HUDEP-2 (cell line): Measurements from ENCODE around the gene ADGRE2.
"Not testable (repeated sequence)": the region's sequence is repeated elsewhere in the genome, so short reads cannot be mapped to it uniquely, and the experiment has no call there.

Experiments used
- DNase-seq, 76 experiments: peaks; one replicate each; lab custom pipeline; 2025; ENCODE audit not compliant: unreplicated experiment in 76 of 76; lab: John Stamatoyannopoulos, UW

Gene ADGRE2

DNA sequence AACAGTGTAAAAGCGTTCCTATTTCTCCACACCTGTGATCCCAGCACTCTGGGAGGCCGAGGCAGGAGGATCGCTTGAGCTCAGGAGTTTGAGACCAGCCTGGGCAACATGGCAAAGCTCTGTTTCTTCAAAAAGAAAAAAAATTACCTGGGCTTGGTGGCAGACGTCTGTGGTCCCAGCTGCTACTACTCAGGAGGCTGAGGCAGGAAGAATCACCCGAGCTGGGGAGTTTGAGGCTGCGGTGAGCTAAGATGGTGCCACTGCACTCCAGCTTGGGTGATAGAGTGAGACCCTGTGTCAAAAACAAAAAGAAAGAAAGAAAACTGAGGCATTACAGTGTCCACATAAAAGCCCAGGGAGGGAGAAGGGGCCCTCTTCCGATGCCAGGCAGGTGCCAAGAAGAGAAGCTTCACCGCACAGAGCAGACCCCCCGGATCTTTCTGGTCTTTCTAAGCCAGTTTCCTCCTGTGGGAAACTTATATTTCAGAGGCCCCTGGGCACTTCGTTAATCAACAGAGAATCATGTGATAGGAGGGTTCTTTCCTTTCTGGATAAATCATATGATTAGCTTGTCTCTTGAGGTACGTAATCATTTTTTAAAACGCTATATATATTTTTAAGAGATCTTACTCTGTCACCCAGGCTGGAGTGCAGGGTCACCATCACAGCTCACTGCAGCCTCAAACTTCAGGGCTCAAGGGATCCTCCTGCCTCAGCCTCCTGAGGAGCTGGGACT is at the start of gene ADGRE2:
TSS of gene ADGRE2 (minus strand) at position 451 of the 736 bp plus-strand sequence. CDS start 1,804 bp downstream, outside the sequence.
- not testable (repeated sequence) for DNase-seq

DNA sequence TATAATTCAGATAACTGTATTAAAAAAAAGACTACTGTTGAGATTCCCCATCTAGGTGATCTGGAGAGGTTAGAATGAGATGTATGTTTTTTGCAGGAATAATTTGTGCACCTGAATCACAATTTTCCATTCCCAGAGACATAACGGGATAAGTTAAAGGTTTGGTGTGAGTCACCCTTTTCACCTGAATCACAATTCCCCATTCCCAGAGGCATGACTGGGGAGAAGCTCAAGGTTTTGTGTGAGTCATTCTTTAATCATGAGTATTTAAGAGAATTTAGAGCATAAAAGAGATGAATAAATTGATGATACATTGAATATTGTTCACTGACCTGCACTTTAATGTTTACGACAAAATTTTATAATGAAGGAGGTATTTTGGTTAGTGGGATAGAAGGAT is 47.6 kb upstream of the ADGRE2 start:
- DNase-seq, result no peak

DNA sequence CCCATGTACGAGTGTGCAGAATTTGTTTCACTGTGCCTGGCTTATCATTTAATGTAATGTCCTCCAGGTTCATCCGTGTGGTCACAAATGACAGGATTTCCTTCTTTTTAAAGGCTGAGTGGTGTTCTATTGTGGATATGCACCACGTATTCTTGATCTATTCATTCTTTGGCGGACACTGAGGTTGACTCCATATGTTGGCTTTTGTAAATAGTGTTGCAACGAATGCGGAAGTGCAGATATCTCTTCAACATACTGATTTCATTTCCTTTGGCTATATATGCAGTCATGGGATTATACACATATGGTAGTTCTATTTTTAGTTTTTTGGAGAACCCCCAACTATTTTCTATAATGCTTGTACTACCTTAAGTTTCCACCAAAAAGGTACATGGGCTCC is 43.6 kb upstream of the ADGRE2 start:
- no peak for DNase-seq

DNA sequence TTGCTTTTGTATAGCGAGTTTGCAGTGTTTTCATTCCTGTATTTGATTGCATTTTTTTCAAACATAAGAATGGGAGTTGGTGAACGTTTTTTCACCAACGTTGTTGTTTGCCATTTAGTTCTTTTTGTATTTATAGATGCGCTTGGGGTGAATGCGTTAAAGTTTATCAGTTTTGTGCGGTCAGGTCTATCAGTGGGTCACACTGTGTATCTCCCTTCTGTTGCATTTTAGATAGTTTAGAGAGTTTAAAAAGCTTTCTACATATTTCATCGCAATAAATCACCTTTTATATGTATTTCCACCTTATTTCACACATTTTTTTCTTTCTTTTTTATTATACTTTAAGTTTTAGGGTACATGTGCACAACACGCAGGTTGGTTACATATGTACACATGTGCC is 40.2 kb upstream of the ADGRE2 start:
- DNase-seq, result no peak

DNA sequence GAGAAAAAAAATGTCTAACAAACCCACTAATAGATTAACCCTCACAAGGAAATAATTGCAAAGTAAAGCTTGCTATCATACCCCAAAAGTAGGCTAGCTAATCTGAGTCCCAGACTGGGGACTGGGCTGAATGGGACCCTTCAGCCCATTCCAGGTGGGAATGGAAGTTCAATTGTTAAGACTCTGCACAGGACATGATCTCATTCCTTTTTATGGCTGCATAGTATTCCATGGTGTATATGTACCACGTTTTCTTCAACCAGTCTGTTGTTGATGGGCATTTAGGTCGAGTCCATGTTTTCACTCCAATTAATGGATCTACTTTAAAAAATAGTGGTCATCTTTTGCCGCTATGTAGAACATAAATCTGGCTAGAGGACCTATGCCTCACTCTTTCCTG is 38.7 kb upstream of the ADGRE2 start:
- DNase-seq, result no peak

DNA sequence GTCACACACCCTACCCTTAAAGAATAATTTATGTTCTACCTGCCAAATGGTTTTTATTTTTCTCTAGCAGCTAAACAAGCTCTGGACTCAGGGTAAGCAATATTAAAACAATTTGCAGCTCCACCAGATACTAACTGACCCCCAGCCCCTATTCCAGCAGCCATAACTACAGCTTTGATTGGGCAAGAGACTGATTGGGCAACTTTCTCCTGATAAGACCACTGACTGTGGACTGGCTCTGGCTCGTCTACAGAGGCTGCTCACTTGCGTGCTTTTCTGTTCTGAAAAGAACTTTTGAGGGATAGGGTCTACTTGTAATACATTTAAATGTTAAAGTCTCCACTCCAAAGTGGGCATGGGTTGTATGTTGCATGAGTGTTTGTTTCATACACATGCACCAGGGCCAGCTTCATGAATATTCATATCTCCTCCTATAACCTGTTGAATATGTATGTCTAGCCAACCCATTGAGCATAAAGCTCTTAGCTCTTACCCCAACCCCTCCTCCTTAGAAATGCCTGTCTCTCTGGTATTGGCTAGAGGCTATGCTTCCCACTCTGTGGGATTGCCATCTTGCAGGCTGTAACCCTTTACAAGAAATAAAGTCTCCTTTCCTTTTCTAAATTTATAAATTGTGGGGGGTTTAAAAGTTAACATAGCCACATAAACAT is 36.8 kb upstream of the ADGRE2 start:
- no peak for DNase-seq

DNA sequence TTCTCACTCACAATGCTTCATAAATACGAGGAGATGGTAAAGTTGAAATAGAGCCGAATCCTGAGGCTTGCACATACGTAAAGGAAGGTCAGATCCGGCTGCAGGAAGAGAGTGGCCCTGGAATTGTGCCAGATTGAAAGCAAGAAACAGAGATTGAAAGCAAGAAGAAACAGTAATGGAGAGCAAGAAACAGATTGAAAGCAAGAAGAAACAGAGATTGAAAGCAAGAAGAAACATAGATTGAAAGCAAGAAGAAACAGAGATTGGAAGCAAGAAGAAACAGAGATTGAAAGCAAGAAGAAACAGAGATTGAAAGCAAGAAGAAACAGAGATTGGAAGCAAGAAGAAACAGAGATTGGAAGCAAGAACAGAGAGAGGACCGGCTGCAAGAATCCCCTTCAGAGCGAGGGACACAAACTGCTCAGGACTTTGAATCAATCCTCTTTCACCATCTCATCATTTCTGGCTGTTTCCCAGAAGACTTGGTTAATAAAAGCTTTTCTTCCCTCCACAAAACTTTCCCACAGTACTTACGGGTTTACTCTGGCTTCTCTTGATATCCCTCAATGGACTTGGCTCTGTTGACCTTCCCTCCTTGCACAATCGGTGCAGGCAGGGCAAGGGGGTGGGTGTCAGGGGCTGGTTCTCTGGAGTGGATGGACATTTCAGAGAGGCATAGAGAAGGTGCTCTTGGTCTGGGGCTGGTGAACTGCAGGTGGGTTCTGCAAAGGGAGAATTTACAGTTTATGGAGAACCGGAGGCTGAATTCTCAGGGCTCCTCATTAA is 31.1 kb upstream of the ADGRE2 start:
- no peak for DNase-seq

DNA sequence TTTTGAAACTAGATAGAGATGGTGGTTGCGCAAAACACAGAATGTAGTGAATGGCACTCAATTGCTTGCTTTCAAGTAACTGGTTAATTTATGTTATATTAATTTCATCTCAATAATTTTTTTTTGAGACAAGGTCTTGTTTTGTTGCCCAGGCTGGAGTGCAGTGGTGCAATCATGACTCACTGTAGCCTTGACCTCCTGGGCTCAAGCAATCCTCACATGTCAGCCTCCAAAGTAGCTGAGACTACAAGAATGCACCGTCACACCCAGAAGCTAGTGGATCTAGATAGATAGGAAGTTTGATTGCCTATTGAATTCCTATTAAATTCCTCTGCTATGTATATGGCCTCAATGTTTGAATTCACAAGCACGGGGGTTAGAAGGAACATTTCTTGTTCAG is 26.4 kb upstream of the ADGRE2 start:
- DNase-seq, result no peak

DNA sequence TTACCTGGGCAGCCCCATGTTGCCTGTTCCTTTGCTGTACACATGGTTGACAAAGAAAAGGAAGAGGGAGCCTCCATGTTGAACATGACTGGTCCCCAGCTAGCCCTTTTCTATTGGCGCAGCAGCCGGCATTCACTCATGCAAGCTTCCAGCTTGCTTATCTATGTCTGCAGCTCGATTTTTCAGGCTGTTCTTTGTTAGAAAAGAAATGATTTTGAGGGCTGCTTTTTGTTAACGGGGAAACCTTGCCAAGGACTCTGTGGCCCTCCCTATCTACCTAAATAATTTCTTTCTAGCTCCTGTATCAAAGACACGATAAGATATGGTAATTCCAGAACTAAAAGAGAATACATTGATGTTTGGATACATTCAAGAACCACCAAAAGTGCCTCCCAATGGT is 20.4 kb upstream of the ADGRE2 start:
- peak in 1 of 76 experiments; percentile 4 for DNase-seq

DNA sequence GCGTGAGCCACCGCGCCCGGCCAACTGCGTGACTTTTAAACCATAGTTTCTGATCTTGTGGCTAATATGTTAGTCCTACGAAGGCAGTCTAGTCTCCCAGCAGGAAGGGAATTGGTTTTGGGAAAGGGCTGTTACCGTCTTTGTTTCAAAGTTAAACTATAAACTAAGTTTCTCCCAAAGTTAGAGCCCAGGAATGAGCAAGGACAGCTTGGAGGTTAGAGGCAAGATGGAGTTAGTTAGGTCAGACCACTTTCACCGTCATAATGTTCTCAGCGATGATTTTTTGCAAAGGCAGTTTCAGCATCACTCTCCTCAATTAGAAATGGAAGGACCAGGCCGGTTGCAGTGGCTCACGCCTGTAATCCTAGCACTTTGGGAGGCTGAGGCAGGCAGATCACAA is 17.7 kb upstream of the ADGRE2 start:
- no peak for DNase-seq

DNA sequence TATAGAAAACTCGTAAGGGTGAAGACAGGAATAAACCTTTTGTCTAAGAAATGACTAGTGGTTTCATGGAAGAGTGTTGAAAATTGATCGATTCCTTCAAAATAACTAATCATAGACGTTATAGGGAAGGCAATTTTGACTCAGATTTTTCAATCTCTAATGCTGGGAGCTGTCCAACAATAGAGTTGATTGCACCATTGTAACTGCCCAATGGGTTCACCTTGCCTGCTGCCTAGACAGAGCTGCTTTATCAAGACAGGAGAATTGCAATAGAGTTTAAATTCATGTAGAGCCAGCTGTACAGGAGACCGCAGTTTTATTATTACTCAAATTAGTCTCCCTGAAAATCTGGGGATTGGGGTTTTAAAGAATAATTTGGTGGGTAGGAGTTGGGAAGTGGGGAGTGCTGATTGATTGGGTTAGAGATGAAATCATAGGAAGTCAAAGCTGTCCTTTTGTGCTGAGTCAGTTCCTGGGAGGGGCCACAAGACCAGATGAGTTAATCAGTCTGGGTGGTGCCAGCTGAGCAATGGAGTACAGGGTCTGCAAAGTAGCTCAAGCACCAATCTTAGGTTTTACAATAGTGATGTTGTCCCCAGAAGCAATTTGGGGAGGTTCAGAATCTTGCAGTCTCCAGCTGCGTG is 16.8 kb upstream of the ADGRE2 start:
- peak in 26 of 76 experiments; percentile 5 to 47 (median 18) for DNase-seq

DNA sequence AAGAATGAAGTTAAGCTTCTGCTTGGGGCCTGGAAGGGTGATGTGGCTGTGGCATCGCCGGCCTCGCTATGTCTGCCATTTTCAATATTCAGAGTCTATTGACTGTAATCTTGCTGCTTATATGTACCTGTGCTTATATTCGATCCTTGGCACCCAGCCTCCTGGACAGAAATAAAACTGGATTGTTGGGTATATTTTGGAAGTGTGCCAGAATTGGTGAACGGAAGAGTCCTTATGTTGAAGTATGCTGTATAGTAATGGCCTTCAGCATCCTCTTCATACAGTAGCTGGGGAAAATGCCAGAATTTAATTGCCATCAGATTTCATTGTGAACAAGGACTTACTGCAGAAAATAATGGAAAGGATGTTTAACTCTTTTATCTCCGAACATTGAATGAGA is 13.9 kb upstream of the ADGRE2 start:
- DNase-seq, result not testable (repeated sequence)

DNA sequence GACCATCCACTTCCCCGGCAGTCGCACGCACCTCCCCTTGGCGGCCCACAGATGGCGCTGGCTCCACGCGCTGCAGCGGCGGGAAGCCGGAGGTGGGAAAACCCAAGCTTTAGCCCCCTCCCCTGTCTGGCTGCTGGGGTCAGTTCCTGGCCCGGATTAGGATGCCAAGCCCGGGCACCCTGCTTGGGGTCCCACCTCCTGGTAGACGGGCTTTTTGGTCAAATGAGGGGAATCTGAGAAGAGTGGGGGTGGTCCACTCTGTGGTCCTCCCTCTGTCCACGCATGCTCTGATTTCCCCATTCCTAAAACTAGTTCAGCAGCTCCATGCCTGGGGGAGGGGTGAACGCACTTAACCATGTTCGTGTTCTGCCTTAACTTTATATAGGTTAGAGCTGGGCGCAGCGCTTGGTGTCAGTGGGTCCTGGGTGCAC is 8.1 kb upstream of the ADGRE2 start:
- DNase-seq, result peak in 41 of 76 experiments; percentile 10 to 66 (median 39)

DNA sequence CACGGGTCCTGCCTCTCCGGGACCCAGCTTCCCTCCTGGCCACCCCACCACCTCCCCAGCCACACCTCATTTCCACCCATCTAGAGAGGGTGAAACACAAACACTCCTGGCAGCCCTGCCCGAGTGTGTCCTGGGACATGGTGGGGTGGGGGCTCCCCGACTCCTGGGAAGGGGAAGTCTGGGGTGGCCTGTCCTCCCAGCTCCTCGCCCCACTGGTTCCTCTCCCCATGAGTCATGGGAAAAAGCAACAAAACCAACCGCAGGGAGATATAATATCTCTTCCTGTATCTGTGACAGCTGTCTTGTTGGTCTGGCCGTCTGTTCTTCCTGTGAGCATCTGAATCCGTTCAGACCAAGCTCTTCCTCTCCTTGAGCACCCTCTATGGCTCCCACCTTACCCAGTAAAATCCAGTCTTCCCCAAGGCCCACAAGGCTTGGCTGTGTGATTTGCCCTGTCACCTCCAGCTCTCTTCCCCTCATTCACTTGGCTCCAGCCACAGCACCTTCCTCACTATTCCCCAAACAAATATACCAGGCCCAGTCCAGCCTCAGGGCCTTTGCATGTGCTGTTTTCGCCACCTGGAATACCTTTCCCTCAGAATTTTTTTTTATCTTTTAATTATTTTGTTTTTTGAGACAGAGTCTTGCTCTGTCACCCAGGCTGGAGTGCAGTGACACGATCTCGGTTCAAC is 6.9 kb upstream of the ADGRE2 start:
- DNase-seq, result peak in 68 of 76 experiments; percentile 15 to 89 (median 58)

DNA sequence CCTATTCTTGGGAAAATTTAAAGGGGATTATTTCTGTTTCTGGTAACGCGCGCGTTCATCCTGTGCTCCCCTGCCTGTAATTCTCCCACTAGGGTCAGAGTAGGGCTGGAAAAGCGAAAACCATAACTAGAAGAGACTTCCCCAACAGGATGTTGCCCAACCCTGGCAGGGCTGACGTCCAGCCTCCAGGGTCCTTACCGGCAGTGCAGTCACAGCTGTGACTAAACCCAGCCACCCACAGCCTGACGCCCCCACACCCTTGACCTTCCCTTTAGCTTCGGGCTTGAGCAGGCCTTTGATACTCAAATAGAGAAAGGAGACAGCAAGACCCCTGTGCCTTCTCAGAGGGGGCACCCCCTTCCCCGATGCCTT is 6.4 kb upstream of the ADGRE2 start:
- peak in 49 of 76 experiments; percentile 7 to 78 (median 35) for DNase-seq

DNA sequence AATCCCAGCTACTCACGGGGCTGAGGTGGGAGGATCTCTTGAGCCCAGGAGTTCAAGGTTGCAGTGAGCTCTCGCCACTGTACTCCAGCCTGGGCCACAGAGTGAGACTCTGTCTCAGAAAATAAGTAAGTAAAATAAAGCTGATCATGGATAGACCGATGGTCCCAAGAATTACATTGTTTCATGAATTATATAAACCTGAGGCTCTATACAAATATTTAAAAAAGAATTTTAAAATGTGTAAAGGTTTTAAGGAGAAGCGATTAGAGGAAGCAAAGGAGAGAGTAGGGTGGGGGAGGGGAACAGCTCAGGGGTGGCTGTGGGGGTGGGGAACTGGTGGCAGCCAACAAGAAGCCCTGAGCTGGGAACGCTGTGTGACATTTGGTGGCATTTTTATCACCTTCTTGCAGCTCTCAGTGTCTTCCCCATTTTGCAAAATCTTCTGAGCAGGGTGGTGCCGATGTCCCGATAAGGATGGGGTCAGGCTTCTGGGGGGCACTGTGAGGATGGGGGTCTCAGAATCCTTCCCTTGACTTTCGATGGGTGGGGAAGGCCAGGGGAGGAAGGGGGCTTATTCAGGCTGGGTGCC is 5.1 kb upstream of the ADGRE2 start:
- peak in 70 of 76 experiments; percentile 18 to 86 (median 56) for DNase-seq

DNA sequence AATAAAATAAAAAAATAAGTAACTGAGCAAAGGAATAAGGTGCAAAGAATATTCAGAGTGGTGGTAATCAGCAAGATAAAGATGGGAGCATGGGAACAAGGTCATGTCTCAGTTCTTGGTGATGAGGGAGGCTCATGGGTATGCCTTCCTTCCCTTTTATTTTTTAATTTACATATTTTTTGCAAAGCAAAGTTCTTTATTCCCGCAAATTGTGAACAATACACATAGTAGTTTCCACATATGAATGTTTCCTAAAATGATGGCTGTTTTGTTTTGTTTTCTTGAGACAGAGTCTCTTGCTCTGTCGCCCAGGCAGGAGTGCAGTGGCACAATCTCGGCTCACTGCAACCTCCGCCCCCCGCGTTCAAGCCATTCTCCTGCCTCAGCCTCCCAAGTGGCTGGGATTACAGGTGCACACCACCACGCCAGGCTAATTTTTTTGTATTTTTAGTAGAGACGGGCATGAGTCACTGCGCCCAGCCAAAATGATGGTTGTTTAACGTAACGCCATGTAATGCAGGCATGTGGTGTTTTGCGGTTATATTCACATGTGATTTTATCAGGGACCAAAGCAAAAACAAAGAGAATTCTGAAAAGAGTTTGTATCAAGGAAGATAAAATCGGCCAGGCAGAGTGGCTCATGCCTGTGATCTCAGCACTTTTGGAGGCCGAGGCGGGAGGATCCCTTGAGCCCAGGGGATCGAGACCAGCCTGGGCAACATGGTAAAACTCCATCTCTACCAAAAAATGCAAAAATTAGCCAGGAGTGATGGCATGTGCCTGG is 4.5 kb upstream of the ADGRE2 start:
- DNase-seq, result peak in 33 of 76 experiments; percentile 11 to 72 (median 30)

DNA sequence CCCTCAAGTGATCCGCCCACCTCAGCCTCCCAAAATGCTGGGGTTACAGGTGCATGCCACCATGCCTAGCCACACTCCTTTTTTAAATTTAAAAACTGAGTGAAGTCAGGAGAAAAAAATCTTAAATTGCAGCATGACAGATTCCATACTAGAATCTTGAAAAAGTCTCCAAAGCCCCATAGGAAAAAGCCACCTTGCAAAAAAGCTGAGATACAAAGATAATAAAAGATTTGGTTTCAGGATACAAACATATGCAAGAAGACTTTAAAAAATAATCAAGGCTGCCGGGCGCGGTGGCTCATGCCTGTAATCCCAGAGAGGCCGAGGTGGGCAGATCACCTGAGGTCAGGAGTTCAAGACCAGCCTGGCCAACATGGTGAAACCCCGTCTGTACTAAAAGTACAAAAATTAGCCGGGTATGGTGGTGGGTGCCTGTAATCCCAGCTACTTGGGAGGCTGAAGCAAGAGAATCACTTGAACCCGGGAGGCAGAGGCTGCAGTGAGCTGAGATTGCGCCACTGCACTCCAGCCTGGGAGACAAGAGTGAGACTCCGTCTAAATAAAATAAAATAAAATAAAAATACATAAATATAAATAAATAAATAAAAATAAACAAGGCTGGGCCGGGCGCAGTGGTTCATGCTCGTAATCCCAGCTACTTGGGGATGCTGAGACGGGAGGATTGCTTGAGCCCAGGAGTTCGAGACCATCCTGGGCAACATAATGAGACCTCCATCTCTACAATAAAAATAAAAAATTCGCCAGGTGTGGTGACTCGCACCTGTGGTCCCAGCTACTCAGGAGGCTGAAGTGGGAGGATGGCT is 3.6 kb upstream of the ADGRE2 start:
- not testable (repeated sequence) for DNase-seq
